Fibroblast of lung (primary cell): ENCODE results near the gene DPP6. TPM values are rescaled to one million over a fixed set of nuclear protein-coding genes. Genes with fewer than 3 reads are reported as not detected.

Source experiments
- DNase-seq, 2 donors: peaks; one replicate each; pipeline versions ENCODE4 v3.0.0 to v3.0.0-alpha.2; 2010; ENCODE audit warnings: low read depth in 2 of 2
- H2AFZ ChIP-seq: 2 replicates; pipeline ENCODE4 v1.5.1; 2012; ENCODE audit warnings: low read length, control low read depth, inconsistent platforms
- H3K27ac ChIP-seq: 2 replicates; pipeline ENCODE4 v1.5.1; 2011; ENCODE audit warnings: low read length, control low read depth; ENCODE audit not compliant: insufficient read depth
- H3K27me3 ChIP-seq: 2 replicates; pipeline ENCODE4 v1.5.1; 2011; ENCODE audit warnings: mild to moderate bottlenecking, low read length; ENCODE audit not compliant: control insufficient read depth, insufficient read depth
- H3K36me3 ChIP-seq: 2 replicates; pipeline ENCODE4 v1.5.1; 2011; ENCODE audit warnings: low read length; ENCODE audit not compliant: control insufficient read depth, insufficient read depth
- H3K4me1 ChIP-seq: 2 replicates; pipeline ENCODE4 v1.5.1; 2011; ENCODE audit warnings: low read length; ENCODE audit not compliant: control insufficient read depth, insufficient read depth; ENCODE audit errors: extremely low read depth
- H3K4me2 ChIP-seq: 2 replicates; pipeline ENCODE4 v1.5.1; 2011; ENCODE audit warnings: low read length, control low read depth; ENCODE audit not compliant: insufficient read depth; ENCODE audit errors: extremely low read depth
- H3K4me3 ChIP-seq, 4 experiments: fragments of 200-600 bp in 1 of 4; sonication (generic) in 1 of 4; replicated peaks in 1 of 4; 2 replicates each; pipeline ENCODE4 v1.5.1; 2011 to 2016; ENCODE audit warnings: low read length in 4 of 4, low read depth in 3 of 4, mild to moderate bottlenecking in 3 of 4, control low read depth in 2 of 4, inconsistent platforms in 1 of 4, mixed read lengths in 1 of 4; ENCODE audit not compliant: insufficient read depth in 1 of 4; ENCODE audit errors: control extremely low read depth in 1 of 4
- H3K79me2 ChIP-seq: 2 replicates; pipeline ENCODE4 v1.5.1; 2012; ENCODE audit warnings: mild to moderate bottlenecking, low read length, inconsistent platforms; ENCODE audit not compliant: control insufficient read depth, insufficient read depth
- H3K9ac ChIP-seq: 2 replicates; pipeline ENCODE4 v1.5.1; 2011; ENCODE audit warnings: mild to moderate bottlenecking, low read length, control low read depth; ENCODE audit not compliant: insufficient read depth
- H3K9me3 ChIP-seq: 2 replicates; pipeline ENCODE4 v1.5.1; 2012; ENCODE audit warnings: low read depth, low read length; ENCODE audit not compliant: control insufficient read depth, insufficient read depth
- H4K20me1 ChIP-seq: 2 replicates; pipeline ENCODE4 v1.5.1; 2011; ENCODE audit warnings: low read length; ENCODE audit not compliant: control insufficient read depth, insufficient read depth; ENCODE audit errors: extremely low read depth
- EZH2 ChIP-seq: IDR thresholded peaks from 2 replicates; pipeline ENCODE4 v1.5.1; 2012; ENCODE audit warnings: low read length, control low read depth, mild to moderate bottlenecking; ENCODE audit errors: missing control alignments
- polyA plus RNA-seq, 2 donors: library from polyadenylated mRNA; depleted of rRNA in 1 of 2; stranded (reverse) in 1 of 2; unstranded in 1 of 2; fragments of >200 nt; gene quantifications; 2 replicates each; pipeline ENCODE4 v1.2.1, GENCODE V29; 2011 to 2012; ENCODE audit warnings: missing spikeins in 1 of 2
- total RNA-seq: library from RNA; depleted of rRNA; stranded (reverse); fragments of >200 nt; gene quantifications from 2 replicates; pipeline ENCODE4 v1.2.1, GENCODE V29; 2014
- TF ChIP-seq, protein P1 (sequence below), 2 donors: IDR thresholded peaks in 1 of 2; conservative IDR thresholded peaks in 1 of 2; 1 replicate in 1 of 2; 2 replicates in 1 of 2; pipeline ENCODE4 v1.5.1; 2011 to 2012; ENCODE audit warnings: low read length in 2 of 2, control low read depth in 1 of 2, inconsistent platforms in 1 of 2, low read depth in 1 of 2, mild to moderate bottlenecking in 1 of 2

The DPP6 gene
- total and polyA plus RNA-seq, 2 donors (not counting 1 experiment from before 2014, with no cell fraction given): not detected

DNA sequence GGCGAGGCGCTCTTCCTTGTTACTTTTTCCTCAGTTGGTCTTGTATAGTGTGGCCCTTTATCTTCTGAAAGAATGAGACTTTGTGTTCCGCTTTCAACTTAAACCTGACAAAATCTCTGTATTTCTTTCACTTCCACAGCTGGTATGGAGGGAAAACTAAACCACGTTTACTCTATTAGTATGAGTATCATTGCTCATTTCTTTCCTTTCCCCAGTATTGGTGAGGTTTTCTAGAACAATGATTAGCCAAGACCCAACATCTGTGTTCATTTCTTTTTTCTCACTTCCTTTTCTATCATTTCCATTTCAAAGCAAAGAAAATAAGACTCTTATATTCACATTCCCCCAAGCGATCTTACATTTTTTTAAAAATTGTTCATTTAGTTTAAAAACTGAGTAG lies 785.4 kb downstream of the DPP6 start:
- Histone ChIP-seq H3K79me2 (no peaks in the 10 kb centered on the region), H4K20me1 (no peaks in the 10 kb centered on the region), H3K9me3 (peaks cover 4% of the 10 kb centered on the region), H3K4me2 (no peak overlapping the region), H3K27me3 (no peaks in the 10 kb centered on the region), H3K9ac (no peak overlapping the region), H2AFZ (no peak overlapping the region), H3K27ac (no peak overlapping the region), H3K4me3 (no peak overlapping the region), H3K4me1 (no peaks in the 10 kb centered on the region), H3K36me3 (no peaks in the 10 kb centered on the region)
- DNase-seq: no peak
- TF ChIP-seq, protein P1, sequence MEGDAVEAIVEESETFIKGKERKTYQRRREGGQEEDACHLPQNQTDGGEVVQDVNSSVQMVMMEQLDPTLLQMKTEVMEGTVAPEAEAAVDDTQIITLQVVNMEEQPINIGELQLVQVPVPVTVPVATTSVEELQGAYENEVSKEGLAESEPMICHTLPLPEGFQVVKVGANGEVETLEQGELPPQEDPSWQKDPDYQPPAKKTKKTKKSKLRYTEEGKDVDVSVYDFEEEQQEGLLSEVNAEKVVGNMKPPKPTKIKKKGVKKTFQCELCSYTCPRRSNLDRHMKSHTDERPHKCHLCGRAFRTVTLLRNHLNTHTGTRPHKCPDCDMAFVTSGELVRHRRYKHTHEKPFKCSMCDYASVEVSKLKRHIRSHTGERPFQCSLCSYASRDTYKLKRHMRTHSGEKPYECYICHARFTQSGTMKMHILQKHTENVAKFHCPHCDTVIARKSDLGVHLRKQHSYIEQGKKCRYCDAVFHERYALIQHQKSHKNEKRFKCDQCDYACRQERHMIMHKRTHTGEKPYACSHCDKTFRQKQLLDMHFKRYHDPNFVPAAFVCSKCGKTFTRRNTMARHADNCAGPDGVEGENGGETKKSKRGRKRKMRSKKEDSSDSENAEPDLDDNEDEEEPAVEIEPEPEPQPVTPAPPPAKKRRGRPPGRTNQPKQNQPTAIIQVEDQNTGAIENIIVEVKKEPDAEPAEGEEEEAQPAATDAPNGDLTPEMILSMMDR (conservative IDR thresholded peaks at IDR 0.05 in 1 of 2, IDR thresholded peaks at IDR 0.05 in 1 of 2; ENCODE audit: low read depth in 1 of 2, low read length in 2 of 2): no peak
- TF ChIP-seq EZH2: no peak

DNA sequence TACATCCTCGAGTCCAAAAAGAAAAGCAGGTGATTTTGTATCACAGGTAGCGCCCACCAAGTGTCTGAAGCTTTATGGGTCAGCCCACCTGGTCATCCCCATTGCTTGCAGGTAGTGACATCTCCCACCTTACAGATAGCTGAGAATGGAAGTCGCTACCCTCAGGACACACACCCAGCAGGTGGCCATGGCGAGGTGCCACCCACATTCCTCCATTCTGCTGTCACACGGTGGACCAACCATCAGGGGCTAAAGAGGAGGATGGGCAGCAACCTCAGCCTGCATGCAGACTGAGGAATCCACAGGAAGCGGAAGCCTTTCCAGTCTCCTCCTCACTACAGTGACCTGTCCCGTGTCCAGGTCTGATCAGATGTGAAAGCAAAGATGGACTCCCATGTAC lies 787.9 kb downstream of the DPP6 start:
- H3K4me3 ChIP-seq: no peak overlapping the region
- no peak overlapping the region for H3K4me2 ChIP-seq
- no peaks in the 10 kb centered on the region for H3K36me3 ChIP-seq
- DNase-seq: no peak
- no peaks in the 10 kb centered on the region for H3K4me1 ChIP-seq
- no peak overlapping the region for H3K27ac ChIP-seq
- H2AFZ ChIP-seq: no peak overlapping the region
- no peaks in the 10 kb centered on the region for H4K20me1 ChIP-seq
- H3K27me3 ChIP-seq: no peaks in the 10 kb centered on the region
- no peaks in the 10 kb centered on the region for H3K79me2 ChIP-seq
- TF ChIP-seq, protein P1 (conservative IDR thresholded peaks at IDR 0.05 in 1 of 2, IDR thresholded peaks at IDR 0.05 in 1 of 2; ENCODE audit: low read depth in 1 of 2, low read length in 2 of 2): no peak
- TF ChIP-seq EZH2: no peak
- peaks cover 4% of the 10 kb centered on the region for H3K9me3 ChIP-seq
- H3K9ac ChIP-seq: no peak overlapping the region

DNA sequence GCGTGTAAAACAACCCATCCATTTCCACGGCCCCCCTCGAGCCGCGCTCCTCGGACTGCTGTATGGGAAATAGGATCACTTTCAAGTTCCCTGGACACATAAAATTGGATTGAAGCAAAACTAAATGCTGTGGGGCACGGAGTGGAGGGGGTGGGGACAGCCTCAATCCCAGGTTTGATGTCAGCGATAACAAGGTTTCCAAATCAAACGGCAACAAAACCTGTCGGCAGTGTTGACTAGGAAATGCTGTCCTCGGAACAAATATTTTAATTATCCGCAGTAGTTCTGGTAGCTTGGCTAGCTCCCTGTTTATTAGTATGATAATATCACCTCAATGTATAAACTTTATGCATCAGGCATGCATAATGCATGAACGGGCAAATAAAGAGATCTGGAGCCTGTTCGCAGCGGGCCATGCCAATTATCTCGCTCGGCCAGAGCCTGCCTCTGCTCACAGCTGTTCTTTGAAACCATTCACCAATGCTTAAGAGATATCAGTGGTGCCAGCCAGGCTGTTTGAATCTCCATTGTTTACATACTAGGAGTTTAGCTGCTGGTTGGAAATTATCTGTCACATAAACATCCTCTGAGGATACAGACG lies 789.6 kb downstream of the DPP6 start:
- Histone ChIP-seq H3K4me1 (no peaks in the 10 kb centered on the region), H2AFZ (no peak overlapping the region), H3K9me3 (peaks cover 4% of the 10 kb centered on the region), H3K79me2 (no peaks in the 10 kb centered on the region), H3K4me2 (no peak overlapping the region), H3K27ac (no peak overlapping the region), H3K9ac (no peak overlapping the region), H4K20me1 (no peaks in the 10 kb centered on the region), H3K27me3 (no peaks in the 10 kb centered on the region), H3K4me3 (no peak overlapping the region), H3K36me3 (no peaks in the 10 kb centered on the region)
- no peak for DNase-seq
- TF ChIP-seq EZH2: no peak
- TF ChIP-seq, protein P1 (conservative IDR thresholded peaks at IDR 0.05 in 1 of 2, IDR thresholded peaks at IDR 0.05 in 1 of 2; ENCODE audit: low read depth in 1 of 2, low read length in 2 of 2): no peak
